ENCODE results near the gene KRTAP21-1. TPM values are rescaled to one million over a fixed set of nuclear protein-coding genes. Genes with fewer than 3 reads are reported as not detected.
"Not testable (repeated sequence)": the region's sequence is repeated elsewhere in the genome, so short reads cannot be mapped to it uniquely, and the experiment has no call there.

Gene KRTAP21-1
- polyA plus RNA-seq (2013, experiment 1 of 2), result not detected
- polyA plus RNA-seq (2013, experiment 2 of 2), result not detected

DNA sequence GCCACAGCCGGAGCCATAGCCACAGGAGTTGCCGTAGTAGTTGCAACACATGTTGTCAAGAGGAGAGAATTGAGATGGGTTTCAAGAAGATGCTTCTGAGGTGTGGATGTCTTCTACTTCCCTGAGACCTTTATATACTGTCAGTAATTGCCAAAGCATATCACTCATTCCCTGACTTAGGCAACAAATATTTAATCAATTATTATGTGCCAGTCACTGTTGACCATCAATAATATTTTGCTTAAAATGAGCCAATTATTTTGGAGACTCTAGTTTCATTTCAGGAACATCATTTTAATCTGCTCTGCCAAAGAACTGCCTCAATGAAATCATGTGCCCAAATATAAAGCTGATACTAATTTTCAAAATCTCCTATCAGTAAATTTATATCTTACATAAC lies at the start of gene KRTAP21-1:
KRTAP21-1 (minus strand) TSS at position 101 of the 400 bp plus-strand sequence; CDS start at position 51, 50 bp downstream.
- H3K14ac ChIP-seq (ENCODE audit: low read length); H3K23ac ChIP-seq (ENCODE audit: low read depth, low read length, poor library complexity); H3K4ac ChIP-seq (ENCODE audit: low read length): not testable (repeated sequence)

DNA sequence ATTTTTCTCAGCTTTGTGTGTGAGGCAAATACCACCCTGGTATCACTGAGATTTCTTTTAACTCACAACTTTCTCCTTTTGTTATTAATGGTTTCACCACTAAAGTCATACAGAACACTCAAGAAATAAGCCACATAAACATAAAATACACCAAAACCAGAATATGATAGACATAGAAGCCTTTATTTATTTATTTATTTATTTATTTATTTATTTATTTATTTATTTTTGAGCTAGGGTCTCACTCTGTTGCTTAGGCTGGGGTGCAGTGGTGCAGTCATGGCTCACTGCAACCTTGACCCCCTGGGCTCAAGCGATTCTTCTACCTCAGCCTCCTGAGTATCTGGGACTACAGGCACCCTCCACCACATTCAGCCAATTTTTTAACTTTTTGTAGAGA lies 45.4 kb upstream of the KRTAP21-1 start:
- no peaks in the 10 kb centered on the region for H3K9me3 ChIP-seq (replicated peaks in 1 of 2; ENCODE audit: control insufficient read depth in 2 of 2, insufficient read depth in 1 of 2, low read depth in 1 of 2, low read length in 2 of 2)
- H2BK5ac ChIP-seq (ENCODE audit: low read length), result no peak overlapping the region
- no CpG with 5 or more reads among the region's 1 CpG for WGBS, 2 donors (ENCODE audit: extremely low coverage in 2 of 2, insufficient read length in 2 of 2, insufficient replicate concordance in 1 of 2)
- H4K8ac ChIP-seq (ENCODE audit: low read depth, low read length), result no peak overlapping the region
- no peak overlapping the region for H2AK5ac ChIP-seq (ENCODE audit: low read depth, low read length)
- no peak overlapping the region for H3K4me2 ChIP-seq (ENCODE audit: insufficient read depth, low read length, poor library complexity, severe bottlenecking)
- H3K36me3 ChIP-seq (replicated peaks in 1 of 2; ENCODE audit: control insufficient read depth in 2 of 2, insufficient read depth in 2 of 2, low read length in 2 of 2), result no peaks in the 10 kb centered on the region
- no peak overlapping the region for H4K91ac ChIP-seq (ENCODE audit: low read depth, low read length, poor library complexity)
- H3K27me3 ChIP-seq (ENCODE audit: control insufficient read depth in 3 of 3, insufficient read depth in 3 of 3, low read depth in 1 of 3, low read length in 3 of 3), result no peaks in the 10 kb centered on the region
- DNase-seq (ENCODE audit: low spot score), result no peak
- H2BK15ac ChIP-seq (ENCODE audit: low read length), result no peak overlapping the region
- no peak overlapping the region for H2BK120ac ChIP-seq (ENCODE audit: low read depth, low read length)
- no peak overlapping the region for H3K18ac ChIP-seq (ENCODE audit: low read length)
- no peak overlapping the region for H3K14ac ChIP-seq (ENCODE audit: low read length)
- no peak overlapping the region for H2AFZ ChIP-seq (ENCODE audit: low read length)
- no peak overlapping the region for H3K23ac ChIP-seq (ENCODE audit: low read depth, low read length, poor library complexity)
- no peaks in the 10 kb centered on the region for H3K79me1 ChIP-seq (ENCODE audit: low read depth, low read length)
- no peak overlapping the region for H3K27ac ChIP-seq (replicated peaks; ENCODE audit: low read length)
- H2BK12ac ChIP-seq (ENCODE audit: low read length), result no peak overlapping the region
- no peak overlapping the region for H3K4ac ChIP-seq (ENCODE audit: low read length)
- no peak overlapping the region for H3K9ac ChIP-seq (ENCODE audit: low read depth, low read length, poor library complexity)
- no peaks in the 10 kb centered on the region for H3K4me1 ChIP-seq (ENCODE audit: control insufficient read depth in 2 of 2, insufficient read depth in 1 of 2, low read depth in 1 of 2, low read length in 2 of 2)
- no peak overlapping the region for H3K4me3 ChIP-seq (ENCODE audit: low read length in 2 of 2)

More for the DNA sequence above, at the start of gene KRTAP21-1:
- not testable (repeated sequence) for H2BK120ac ChIP-seq (ENCODE audit: low read depth, low read length); H2BK15ac ChIP-seq (ENCODE audit: low read length); H2BK12ac ChIP-seq (ENCODE audit: low read length); H3K18ac ChIP-seq (ENCODE audit: low read length); H3K79me1 ChIP-seq (ENCODE audit: low read depth, low read length); H3K27ac ChIP-seq (replicated peaks; ENCODE audit: low read length); H3K4me3 ChIP-seq (ENCODE audit: low read length in 2 of 2); H3K4me2 ChIP-seq (ENCODE audit: insufficient read depth, low read length, poor library complexity, severe bottlenecking); DNase-seq (ENCODE audit: low spot score); H4K91ac ChIP-seq (ENCODE audit: low read depth, low read length, poor library complexity); H3K9ac ChIP-seq (ENCODE audit: low read depth, low read length, poor library complexity); H3K36me3 ChIP-seq (replicated peaks in 1 of 2; ENCODE audit: control insufficient read depth in 2 of 2, insufficient read depth in 2 of 2, low read length in 2 of 2); H2AK5ac ChIP-seq (ENCODE audit: low read depth, low read length); H2AFZ ChIP-seq (ENCODE audit: low read length); H3K4me1 ChIP-seq (ENCODE audit: control insufficient read depth in 2 of 2, insufficient read depth in 1 of 2, low read depth in 1 of 2, low read length in 2 of 2); H4K8ac ChIP-seq (ENCODE audit: low read depth, low read length); H2BK5ac ChIP-seq (ENCODE audit: low read length); H3K9me3 ChIP-seq (replicated peaks in 1 of 2; ENCODE audit: control insufficient read depth in 2 of 2, insufficient read depth in 1 of 2, low read depth in 1 of 2, low read length in 2 of 2); H3K27me3 ChIP-seq (ENCODE audit: control insufficient read depth in 3 of 3, insufficient read depth in 3 of 3, low read depth in 1 of 3, low read length in 3 of 3)
- WGBS, 2 donors (ENCODE audit: extremely low coverage in 2 of 2, insufficient read length in 2 of 2, insufficient replicate concordance in 1 of 2), result no CpG with 5 or more reads among the region's 2 CpGs

DNA sequence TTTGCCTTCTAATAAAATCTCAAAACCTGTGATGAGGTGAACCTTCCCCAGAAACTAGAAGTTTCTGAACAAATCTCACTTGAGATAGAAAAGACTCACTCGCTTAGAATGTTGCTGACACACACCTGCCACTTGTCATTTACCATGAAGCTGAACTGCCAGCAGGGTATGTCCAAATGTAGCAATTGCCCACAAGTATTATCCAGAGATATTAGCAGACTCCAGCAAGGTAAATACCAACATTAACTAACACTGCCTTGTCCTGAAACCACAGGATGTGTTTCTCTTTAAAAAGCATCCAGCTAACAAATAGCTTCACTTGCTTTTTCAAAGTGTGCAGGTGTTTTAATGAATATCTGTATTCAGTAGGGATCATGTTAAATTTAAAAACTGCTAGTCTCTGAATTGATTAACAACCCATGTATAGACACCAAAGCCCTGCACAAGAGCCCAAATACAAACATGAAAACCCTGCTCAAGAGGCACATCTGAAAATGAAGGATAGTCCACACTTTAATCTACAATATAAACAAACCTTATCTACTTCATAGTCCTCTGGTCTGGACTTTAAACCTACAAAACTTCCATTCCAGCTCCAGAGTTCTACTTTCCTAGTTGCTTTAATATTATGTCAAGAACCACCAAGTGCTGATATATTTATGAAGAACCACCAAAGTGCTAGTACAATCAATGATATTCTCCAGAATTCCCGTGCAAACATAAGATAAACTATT lies 38.5 kb upstream of the KRTAP21-1 start:
- no peak overlapping the region for H4K91ac ChIP-seq (ENCODE audit: low read depth, low read length, poor library complexity)
- no peaks in the 10 kb centered on the region for H3K27me3 ChIP-seq (ENCODE audit: control insufficient read depth in 3 of 3, insufficient read depth in 3 of 3, low read depth in 1 of 3, low read length in 3 of 3)
- H2BK15ac ChIP-seq (ENCODE audit: low read length), result no peak overlapping the region
- H2AK5ac ChIP-seq (ENCODE audit: low read depth, low read length), result no peak overlapping the region
- H3K23ac ChIP-seq (ENCODE audit: low read depth, low read length, poor library complexity), result no peak overlapping the region
- no peak overlapping the region for H3K4me2 ChIP-seq (ENCODE audit: insufficient read depth, low read length, poor library complexity, severe bottlenecking)
- H3K79me1 ChIP-seq (ENCODE audit: low read depth, low read length), result no peaks in the 10 kb centered on the region
- no peak overlapping the region for H2BK5ac ChIP-seq (ENCODE audit: low read length)
- no peak overlapping the region for H2BK12ac ChIP-seq (ENCODE audit: low read length)
- no peak overlapping the region for H3K27ac ChIP-seq (replicated peaks; ENCODE audit: low read length)
- no peak overlapping the region for H3K4me3 ChIP-seq (ENCODE audit: low read length in 2 of 2)
- no peaks in the 10 kb centered on the region for H3K36me3 ChIP-seq (replicated peaks in 1 of 2; ENCODE audit: control insufficient read depth in 2 of 2, insufficient read depth in 2 of 2, low read length in 2 of 2)
- no CpG with 5 or more reads among the region's 2 CpGs for WGBS, 2 donors (ENCODE audit: extremely low coverage in 2 of 2, insufficient read length in 2 of 2, insufficient replicate concordance in 1 of 2)
- no peaks in the 10 kb centered on the region for H3K9me3 ChIP-seq (replicated peaks in 1 of 2; ENCODE audit: control insufficient read depth in 2 of 2, insufficient read depth in 1 of 2, low read depth in 1 of 2, low read length in 2 of 2)
- no peaks in the 10 kb centered on the region for H3K4me1 ChIP-seq (ENCODE audit: control insufficient read depth in 2 of 2, insufficient read depth in 1 of 2, low read depth in 1 of 2, low read length in 2 of 2)
- H2BK120ac ChIP-seq (ENCODE audit: low read depth, low read length), result no peak overlapping the region
- no peak overlapping the region for H3K14ac ChIP-seq (ENCODE audit: low read length)
- H3K18ac ChIP-seq (ENCODE audit: low read length), result no peak overlapping the region
- DNase-seq (ENCODE audit: low spot score), result no peak
- H2AFZ ChIP-seq (ENCODE audit: low read length), result no peak overlapping the region
- no peak overlapping the region for H4K8ac ChIP-seq (ENCODE audit: low read depth, low read length)
- no peak overlapping the region for H3K4ac ChIP-seq (ENCODE audit: low read length)
- H3K9ac ChIP-seq (ENCODE audit: low read depth, low read length, poor library complexity), result no peak overlapping the region

DNA sequence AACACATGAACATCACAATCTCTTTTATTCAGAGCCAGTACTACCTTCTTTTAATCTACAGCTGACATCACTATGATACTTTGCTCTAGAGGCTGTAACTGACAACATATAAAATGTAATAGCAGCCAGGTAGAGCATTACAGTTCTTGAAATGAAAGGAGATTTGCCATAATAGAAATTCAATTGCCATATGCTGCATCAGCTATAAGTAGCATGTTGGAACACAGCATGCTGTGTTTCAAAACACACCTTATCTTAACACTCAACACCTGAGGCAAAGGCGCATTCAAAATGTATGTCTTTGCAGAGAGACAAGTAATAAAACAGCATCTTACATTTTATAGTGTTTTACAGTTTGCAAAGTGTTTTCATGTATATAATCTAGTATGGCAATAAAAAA lies 24.0 kb upstream of the KRTAP21-1 start:
- Histone ChIP-seq H3K4me2 (ENCODE audit: insufficient read depth, low read length, poor library complexity, severe bottlenecking) (no peak overlapping the region), H3K9me3 (replicated peaks in 1 of 2; ENCODE audit: control insufficient read depth in 2 of 2, insufficient read depth in 1 of 2, low read depth in 1 of 2, low read length in 2 of 2) (no peaks in the 10 kb centered on the region), H2BK15ac (ENCODE audit: low read length) (no peak overlapping the region), H4K8ac (ENCODE audit: low read depth, low read length) (no peak overlapping the region), H3K27me3 (ENCODE audit: control insufficient read depth in 3 of 3, insufficient read depth in 3 of 3, low read depth in 1 of 3, low read length in 3 of 3) (peaks cover 0 to 3% (median 0%) of the 10 kb centered on the region in 3 experiments), H2BK120ac (ENCODE audit: low read depth, low read length) (no peak overlapping the region), H2AK5ac (ENCODE audit: low read depth, low read length) (no peak overlapping the region), H3K4me1 (ENCODE audit: control insufficient read depth in 2 of 2, insufficient read depth in 1 of 2, low read depth in 1 of 2, low read length in 2 of 2) (no peaks in the 10 kb centered on the region), H3K9ac (ENCODE audit: low read depth, low read length, poor library complexity) (no peak overlapping the region), H3K4me3 (ENCODE audit: low read length in 2 of 2) (no peak overlapping the region), H2AFZ (ENCODE audit: low read length) (no peak overlapping the region), H3K79me1 (ENCODE audit: low read depth, low read length) (no peaks in the 10 kb centered on the region), H3K27ac (replicated peaks; ENCODE audit: low read length) (no peak overlapping the region), H4K91ac (ENCODE audit: low read depth, low read length, poor library complexity) (no peak overlapping the region), H3K23ac (ENCODE audit: low read depth, low read length, poor library complexity) (no peak overlapping the region), H2BK5ac (ENCODE audit: low read length) (no peak overlapping the region), H3K14ac (ENCODE audit: low read length) (no peak overlapping the region), H2BK12ac (ENCODE audit: low read length) (no peak overlapping the region), H3K4ac (ENCODE audit: low read length) (no peak overlapping the region), H3K36me3 (replicated peaks in 1 of 2; ENCODE audit: control insufficient read depth in 2 of 2, insufficient read depth in 2 of 2, low read length in 2 of 2) (no peaks in the 10 kb centered on the region), H3K18ac (ENCODE audit: low read length) (no peak overlapping the region)
- no peak for DNase-seq (ENCODE audit: low spot score)
- WGBS, 2 donors (ENCODE audit: extremely low coverage in 2 of 2, insufficient read length in 2 of 2, insufficient replicate concordance in 1 of 2), result no CpG with 5 or more reads among the region's 1 CpG
